Measurements from ENCODE around the gene STARD7. TPM values are rescaled to one million over a fixed set of nuclear protein-coding genes. Genes with fewer than 3 reads are reported as not detected.
A peak's percentile ranks its signal among the peaks of the same experiment; 100 is the strongest.

STARD7 gene
- total and polyA plus RNA-seq, 10 of the 15 experiments (the other 5 are each of a cell fraction or from before 2014, with no cell fraction given) = 85.4 to 237 (median 153) TPM

- TF ChIP-seq RFX5 (IDR thresholded peaks at IDR 0.05; ENCODE audit: low read depth, low read length) (no peak), RAD21 (IDR thresholded peaks at IDR 0.05; ENCODE audit: insufficient read depth, low read depth, low read length) (peak; percentile 16; the same call in 1 of the 2 replicates), MAX (IDR thresholded peaks at IDR 0.05; ENCODE audit: low read depth, low read length) (peak; percentile 72; the same call in 1 of the 2 replicates), TARDBP (IDR thresholded peaks at IDR 0.05; ENCODE audit: borderline replicate concordance) (no peak), RAD51 (IDR thresholded peaks at IDR 0.05) (peak; percentile 95), ZNF384 (IDR thresholded peaks at IDR 0.05; ENCODE audit: borderline replicate concordance, low read depth, low read length) (no peak), RELA (IDR thresholded peaks at IDR 0.05; ENCODE audit: borderline replicate concordance, partially characterized antibody) (no peak), HDGF (IDR thresholded peaks at IDR 0.05) (peak; percentile 88; the same call in 1 of the 2 replicates), CHD2 (IDR thresholded peaks at IDR 0.05; ENCODE audit: borderline replicate concordance, low read depth, low read length) (peak; percentile 65; the same call in 1 of the 2 replicates), GABPA (IDR thresholded peaks at IDR 0.05; ENCODE audit: low read depth) (no peak), KAT2A (conservative IDR thresholded peaks at IDR 0.05; ENCODE audit: control insufficient read depth, low read depth, low read length) (no peak), HDAC6 (IDR thresholded peaks at IDR 0.05; ENCODE audit: unreplicated experiment) (peak; percentile 48), ESRRA (IDR thresholded peaks at IDR 0.05; ENCODE audit: low read length) (no peak), POLR2A (IDR thresholded peaks at IDR 0.05; ENCODE audit: low read depth, low read length) (peak; percentile 86), USF2 (IDR thresholded peaks at IDR 0.05; ENCODE audit: borderline replicate concordance, low read depth, low read length) (peak; percentile 88), ZZZ3 (IDR thresholded peaks at IDR 0.05; ENCODE audit: control insufficient read depth, insufficient read length, low read depth) (no peak), E2F4 (IDR thresholded peaks at IDR 0.05; ENCODE audit: low read depth, low read length) (no peak), CREM (IDR thresholded peaks at IDR 0.05; ENCODE audit: low read depth) (peak; percentile 35; the same call in 1 of the 2 replicates), SPI1 (IDR thresholded peaks at IDR 0.05; ENCODE audit: borderline replicate concordance, insufficient read depth, low read depth, low read length) (no peak), GATAD2B (conservative IDR thresholded peaks at IDR 0.05; ENCODE audit: low read depth) (peak; percentile 86), DPF2 (IDR thresholded peaks at IDR 0.05) (peak; percentile 93), CREB1 (IDR thresholded peaks at IDR 0.05; ENCODE audit: low read depth) (no peak), YY1 (IDR thresholded peaks at IDR 0.05; ENCODE audit: low read depth, low read length) (peak; percentile 73), POLR2AphosphoS5 (IDR thresholded peaks at IDR 0.05; ENCODE audit: low read length) (peak; percentile 76), POU2F2 (IDR thresholded peaks at IDR 0.05; ENCODE audit: borderline replicate concordance, low read depth, low read length) (no peak; the same call in 1 of the 3 replicates), BCL11A (IDR thresholded peaks at IDR 0.05; ENCODE audit: low read depth, low read length) (0 out of 2 replicates have a peak, but pooled peaks have one; percentile 13), NFYA (IDR thresholded peaks at IDR 0.05; ENCODE audit: borderline replicate concordance, low read depth, low read length) (no peak), STAT3 (IDR thresholded peaks at IDR 0.05; ENCODE audit: low read depth, low read length) (no peak), NR2F1 (conservative IDR thresholded peaks at IDR 0.05) (peak; percentile 52), TCF12 (IDR thresholded peaks at IDR 0.05; ENCODE audit: low read depth, low read length) (0 out of 2 replicates have a peak, but pooled peaks have one; percentile 32), ATF7 (IDR thresholded peaks at IDR 0.05; ENCODE audit: low read depth) (peak; percentile 22; the same call in 1 of the 2 replicates), PAX8 (IDR thresholded peaks at IDR 0.05) (no peak), FOXK2 (IDR thresholded peaks at IDR 0.05) (no peak), RUNX3 (IDR thresholded peaks at IDR 0.05; ENCODE audit: low read length) (no peak)
Observed at GRCh38 chr2:96164459-96165184, 44.0 kb downstream of the STARD7 start (continued).

Measured in GM12878 (cell line).